VCaP (cell line): ENCODE data around the gene GSTM1.
A peak's percentile ranks its signal among the peaks of the same experiment; 100 is the strongest.

Experiments used
- H3K27ac ChIP-seq: fragments of 450-650 bp; 2 replicates; pipeline ENCODE4 v1.5.1; 2017
- TF ChIP-seq, protein P1 (sequence below): fragments of 450-650 bp; conservative IDR thresholded peaks from 2 replicates; pipeline ENCODE4 v1.5.1; 2017; ENCODE audit warnings: mild to moderate bottlenecking, moderate library complexity

The GSTM1 gene

DNA sequence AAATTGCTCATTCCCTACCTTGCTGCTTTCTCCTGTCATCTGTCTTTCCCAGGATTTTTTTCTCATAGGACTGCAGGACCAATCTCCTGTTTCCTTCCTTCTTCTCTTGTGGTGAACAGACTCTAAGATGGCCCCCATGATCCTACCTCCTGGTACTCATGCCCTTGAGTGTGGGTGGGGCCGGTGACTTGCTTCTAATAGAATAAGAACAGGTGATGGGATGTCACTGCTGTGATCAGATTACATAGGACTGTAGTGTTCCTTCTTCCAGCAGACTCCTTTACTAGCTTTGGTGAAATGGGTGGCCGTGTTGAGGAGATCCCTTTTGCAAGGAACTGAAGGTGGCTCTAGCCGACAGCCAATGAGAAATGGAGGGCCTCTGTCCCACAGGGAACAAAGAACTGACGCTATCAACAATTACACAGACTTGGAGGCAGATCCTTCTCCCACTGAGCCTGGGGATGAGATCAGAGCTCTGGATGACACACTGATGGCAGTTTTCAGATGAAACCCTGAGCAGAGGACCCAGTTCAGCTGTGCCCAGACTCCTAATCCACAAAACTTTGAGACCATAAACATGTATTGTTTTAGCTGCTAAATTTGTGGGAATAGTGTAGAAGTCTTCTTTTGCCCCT is 45.7 kb downstream of the GSTM1 start:
- TF ChIP-seq, protein P1, sequence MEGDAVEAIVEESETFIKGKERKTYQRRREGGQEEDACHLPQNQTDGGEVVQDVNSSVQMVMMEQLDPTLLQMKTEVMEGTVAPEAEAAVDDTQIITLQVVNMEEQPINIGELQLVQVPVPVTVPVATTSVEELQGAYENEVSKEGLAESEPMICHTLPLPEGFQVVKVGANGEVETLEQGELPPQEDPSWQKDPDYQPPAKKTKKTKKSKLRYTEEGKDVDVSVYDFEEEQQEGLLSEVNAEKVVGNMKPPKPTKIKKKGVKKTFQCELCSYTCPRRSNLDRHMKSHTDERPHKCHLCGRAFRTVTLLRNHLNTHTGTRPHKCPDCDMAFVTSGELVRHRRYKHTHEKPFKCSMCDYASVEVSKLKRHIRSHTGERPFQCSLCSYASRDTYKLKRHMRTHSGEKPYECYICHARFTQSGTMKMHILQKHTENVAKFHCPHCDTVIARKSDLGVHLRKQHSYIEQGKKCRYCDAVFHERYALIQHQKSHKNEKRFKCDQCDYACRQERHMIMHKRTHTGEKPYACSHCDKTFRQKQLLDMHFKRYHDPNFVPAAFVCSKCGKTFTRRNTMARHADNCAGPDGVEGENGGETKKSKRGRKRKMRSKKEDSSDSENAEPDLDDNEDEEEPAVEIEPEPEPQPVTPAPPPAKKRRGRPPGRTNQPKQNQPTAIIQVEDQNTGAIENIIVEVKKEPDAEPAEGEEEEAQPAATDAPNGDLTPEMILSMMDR, result no peak
- H3K27ac ChIP-seq, result no peak overlapping the region

DNA sequence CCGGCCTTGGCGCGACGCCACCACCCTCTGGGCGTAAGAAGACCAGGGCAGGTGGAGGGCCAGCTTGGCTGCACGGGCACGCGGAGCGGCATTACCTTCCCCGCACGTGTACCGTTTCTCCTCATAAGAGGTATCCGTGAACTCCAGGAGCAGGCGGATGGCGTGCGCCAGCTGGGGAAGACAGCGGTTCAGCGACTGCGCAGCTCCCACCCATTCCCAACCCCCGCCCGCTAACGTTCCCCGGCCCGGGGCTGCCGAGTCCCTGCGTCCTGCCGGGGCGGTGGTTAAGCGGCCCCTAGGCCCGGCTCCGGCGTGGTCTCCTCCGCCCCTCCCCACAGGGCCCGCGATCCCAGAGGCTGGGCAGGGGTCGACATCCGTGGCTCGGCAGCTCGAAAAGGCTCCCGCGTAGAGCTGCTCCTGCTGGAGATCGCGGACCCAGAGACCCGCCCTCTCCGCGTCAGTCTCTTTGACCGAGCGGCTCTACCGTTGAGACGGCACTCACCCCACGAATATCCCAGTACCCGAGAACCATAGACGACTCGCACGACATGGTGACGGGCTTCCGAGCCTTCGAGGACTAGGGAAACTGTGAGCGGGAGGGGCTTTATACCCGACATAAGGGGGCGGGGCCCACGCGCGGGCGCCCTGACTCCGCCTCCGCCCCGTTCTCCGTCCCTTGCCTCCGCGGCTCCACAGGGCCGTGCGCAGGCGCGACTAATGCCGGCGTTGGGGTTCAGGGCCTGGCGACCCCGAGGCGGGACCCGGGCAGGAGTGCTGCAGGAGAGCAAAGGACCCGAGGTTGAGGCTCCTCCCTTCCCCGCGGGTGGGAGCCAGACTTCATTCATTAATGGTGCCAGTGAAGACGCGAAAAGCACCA is 52.4 kb downstream of the GSTM1 start:
- H3K27ac ChIP-seq, result peak overlapping the region; percentile 68
- TF ChIP-seq, protein P1, result no peak

DNA sequence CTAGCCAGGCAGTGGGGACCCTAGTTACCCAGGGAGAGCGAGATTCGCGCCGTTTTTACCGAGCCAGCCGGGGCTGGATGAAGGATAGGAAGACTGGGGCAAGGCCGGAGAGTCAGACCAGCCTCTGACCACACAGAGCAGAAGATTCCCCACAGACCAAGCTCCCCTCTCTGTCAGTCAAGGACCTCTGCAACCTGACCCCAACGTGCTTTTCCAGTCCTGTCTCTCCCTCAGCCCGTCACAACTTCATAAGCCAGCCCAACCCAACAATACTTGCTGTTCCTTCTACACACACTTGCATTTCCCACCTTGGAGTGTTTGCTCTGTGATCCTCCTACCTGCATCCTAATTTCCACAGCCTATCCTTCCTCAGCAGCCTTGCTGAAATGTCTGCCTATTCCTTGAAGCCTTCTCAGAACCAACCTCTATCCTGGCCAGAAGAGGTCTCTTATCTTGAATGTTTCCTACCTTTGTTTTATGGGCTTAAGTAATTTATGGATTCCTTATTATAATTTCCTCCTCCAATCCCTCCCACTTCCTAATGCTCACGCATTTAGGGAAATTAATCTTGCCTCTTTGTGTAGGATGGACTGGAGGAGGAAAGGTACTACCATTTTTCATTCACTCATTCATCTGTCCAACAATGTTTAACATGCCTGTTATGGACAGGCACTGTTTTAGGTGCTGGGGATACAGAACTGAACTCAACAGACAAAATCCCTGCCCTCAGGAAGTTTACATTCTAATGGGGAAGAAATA is 53.2 kb downstream of the GSTM1 start, which contains the start of gene GSTM3:
Gene GSTM3 (minus strand): TSS at position 424 of the 759 bp plus-strand sequence. CDS start 751 bp downstream, outside the sequence.
- TF ChIP-seq, protein P1, result no peak; the same call in 1 of the 2 replicates

More for the DNA sequence above, 53.2 kb downstream of the GSTM1 start, which contains the start of gene GSTM3:
- H3K27ac ChIP-seq, result peak within 1 kb of the TSS; percentile 68
